Endothelial cell of umbilical vein (primary cell): Measurements from ENCODE around the gene NGEF. TPM values are rescaled to one million over a fixed set of nuclear protein-coding genes. Genes with fewer than 3 reads are reported as not detected.

Experiments used
- BruUV-seq: library from RNA; stranded (reverse); fragments of 400-500 nt; replicated peaks from 2 replicates; lab custom pipeline; 2021; lab: Mats Ljungman, UMichigan
- CTCF ChIA-PET: fragments of 300-600, 350-600 bp; sonication (Branson Sonifier 250); formaldehyde crosslinking; loops from one replicate; lab custom pipeline; 2021; ENCODE audit warnings: antibody characterized with exemption, inconsistent platforms; lab: Charles Lee
- POLR2A ChIA-PET: fragments of 300-600, 350-600 bp; sonication (Branson Sonifier 250); formaldehyde crosslinking; loops from one replicate; lab custom pipeline; 2021; ENCODE audit warnings: antibody characterized with exemption, inconsistent platforms; lab: Charles Lee
- DNase-seq: peaks from one replicate; pipeline ENCODE4 v3.0.0-alpha.2; 2011; ENCODE audit warnings: low read depth, low spot score
- FAIRE-seq: peaks from 2 replicates; lab custom pipeline; 2011; peaks lifted over from hg19 to GRCh38; lab: Jason Lieb, UNC
- H2AFZ ChIP-seq: 2 replicates; pipeline ENCODE4 v1.6.0; 2012; ENCODE audit warnings: low read depth, low read length, control low read depth, inconsistent platforms
- H3K27ac ChIP-seq: 2 replicates; pipeline ENCODE4 v1.5.1; 2011; ENCODE audit warnings: low read depth, mild to moderate bottlenecking, control low read depth, low read length, moderate library complexity; ENCODE audit not compliant: insufficient read depth
- H3K27me3 ChIP-seq, 2 experiments: 2 replicates each; pipeline versions ENCODE4 v1.6.0 to v1.6.1; 2011; ENCODE audit warnings: low read length in 2 of 2, mixed read lengths in 1 of 2; ENCODE audit not compliant: control insufficient read depth in 2 of 2, insufficient read depth in 2 of 2
- H3K36me3 ChIP-seq, 2 experiments: 2 replicates in 1 of 2; 3 replicates in 1 of 2; pipeline ENCODE4 v1.5.1; 2011; ENCODE audit warnings: low read length in 2 of 2, mild to moderate bottlenecking in 1 of 2, moderate library complexity in 1 of 2; ENCODE audit not compliant: control insufficient read depth in 2 of 2, insufficient read depth in 2 of 2; ENCODE audit errors: extremely low read depth in 1 of 2
- H3K4me1 ChIP-seq: 3 replicates; pipeline ENCODE4 v1.5.1; 2011; ENCODE audit warnings: mild to moderate bottlenecking, low read length; ENCODE audit not compliant: control insufficient read depth, insufficient read depth; ENCODE audit errors: extremely low read depth
- H3K4me2 ChIP-seq: 2 replicates; pipeline ENCODE4 v1.6.1; 2011; ENCODE audit warnings: low read length, control low read depth, mixed read lengths; ENCODE audit not compliant: insufficient read depth
- H3K4me3 ChIP-seq, 3 experiments: fragments of 200-600 bp in 1 of 3; sonication (generic), shearing (Covaris generic) in 1 of 3; replicated peaks in 1 of 3; 2 replicates each; pipeline ENCODE4 v1.5.1; 2011 to 2016; ENCODE audit warnings: control low read depth in 3 of 3, low read length in 3 of 3, mild to moderate bottlenecking in 2 of 3, inconsistent platforms in 1 of 3, low read depth in 1 of 3, moderate library complexity in 1 of 3; ENCODE audit not compliant: insufficient read depth in 1 of 3
- H3K79me2 ChIP-seq: 2 replicates; pipeline ENCODE4 v1.6.0; 2012; ENCODE audit warnings: low read length, inconsistent platforms; ENCODE audit not compliant: control insufficient read depth, insufficient read depth
- H3K9ac ChIP-seq: replicated peaks from 2 replicates; pipeline ENCODE3; 2011; ENCODE audit warnings: low read length, control low read depth; ENCODE audit not compliant: insufficient read depth; ENCODE audit errors: extremely low read depth
- H3K9me1 ChIP-seq: replicated peaks from 3 replicates; pipeline ENCODE4 v1.6.0; 2011; ENCODE audit warnings: mild to moderate bottlenecking, low read length; ENCODE audit not compliant: control insufficient read depth, insufficient read depth; ENCODE audit errors: extremely low read depth
- H3K9me3 ChIP-seq: replicated peaks from 2 replicates; pipeline ENCODE4 v1.5.1; 2012; ENCODE audit warnings: low read length, inconsistent platforms; ENCODE audit not compliant: control insufficient read depth, insufficient read depth
- H4K20me1 ChIP-seq: replicated peaks from 2 replicates; pipeline ENCODE3; 2011; ENCODE audit warnings: mild to moderate bottlenecking, low read length; ENCODE audit not compliant: control insufficient read depth, insufficient read depth; ENCODE audit errors: extremely low read depth
- CTCF ChIP-seq, 2 donors: IDR thresholded peaks; 1 replicate in 1 of 2; 2 replicates in 1 of 2; pipeline ENCODE4 v1.5.1; 2011; ENCODE audit warnings: low read length in 2 of 2, mild to moderate bottlenecking in 2 of 2, moderate library complexity in 2 of 2, control low read depth in 1 of 2, inconsistent platforms in 1 of 2, low read depth in 1 of 2; ENCODE audit not compliant: insufficient read depth in 1 of 2; ENCODE audit errors: extremely low read depth in 1 of 2
- EZH2 ChIP-seq: IDR thresholded peaks from 2 replicates; pipeline ENCODE4 v1.6.1; 2012; ENCODE audit warnings: borderline replicate concordance, low read depth, mild to moderate bottlenecking, moderate library complexity, low read length, inconsistent platforms; ENCODE audit not compliant: severe bottlenecking
- FOS ChIP-seq: IDR thresholded peaks from 2 replicates; pipeline ENCODE4 v1.6.1; 2011; ENCODE audit warnings: mild to moderate bottlenecking, low read length, moderate library complexity, borderline replicate concordance; ENCODE audit not compliant: insufficient read depth
- GATA2 ChIP-seq: IDR thresholded peaks from 2 replicates; pipeline ENCODE4 v1.7.0; 2011; ENCODE audit warnings: low read depth, mild to moderate bottlenecking, moderate library complexity, mixed read lengths, low read length; ENCODE audit not compliant: insufficient read length, insufficient read depth
- JUN ChIP-seq: IDR thresholded peaks from 2 replicates; pipeline ENCODE4 v1.6.1; 2011; ENCODE audit warnings: borderline replicate concordance, low read depth; ENCODE audit not compliant: insufficient read length, insufficient read depth
- MYC ChIP-seq: IDR thresholded peaks from one replicate; pipeline ENCODE4 v1.6.1; 2011; ENCODE audit warnings: mild to moderate bottlenecking, low read depth, low read length
- POLR2A ChIP-seq: IDR thresholded peaks from 2 replicates; pipeline ENCODE4 v1.6.1; 2012; ENCODE audit warnings: low read depth, mild to moderate bottlenecking, control low read depth, low read length
- POLR2AphosphoS5 ChIP-seq: IDR thresholded peaks from 2 replicates; pipeline ENCODE4 v1.6.1; 2012; ENCODE audit warnings: low read depth, mild to moderate bottlenecking, control low read depth, low read length, moderate library complexity; ENCODE audit not compliant: insufficient read depth
- dilution Hi-C: fragments of 300-500 bp; cut with MboI; formaldehyde crosslinking; loops from one replicate; pipeline ENCODE4 v1.15.0; 2019; ENCODE audit warnings: low sequenced_read_pairs; ENCODE audit not compliant: extremely low pct_ligation_motif_present
- intact Hi-C: fragments of 100-400 bp; cut with micrococcal nuclease; formaldehyde crosslinking; loops from one replicate; pipeline ENCODE4 v1.10.0; 2022
- polyA plus RNA-seq, 4 experiments: library from polyadenylated mRNA; depleted of rRNA in 3 of 4; stranded (reverse) in 3 of 4; unstranded in 1 of 4; fragments of >200 nt; gene quantifications; 2 replicates each; pipeline versions ENCODE4 v1.2.1 to v1.2.3, GENCODE V29; 2011 to 2012; ENCODE audit warnings: missing spikeins in 1 of 4
- total RNA-seq: library from RNA; stranded (reverse); gene quantifications from 2 replicates; pipeline ENCODE4 v1.2.3, GENCODE V29; 2021
- TF ChIP-seq, protein P1 (sequence below): IDR thresholded peaks from 2 replicates; pipeline ENCODE4 v1.6.1; 2011; ENCODE audit not compliant: insufficient read depth, insufficient read length

The NGEF gene
- total and polyA plus RNA-seq, 2 donors (not counting 3 experiments of a cell fraction or from before 2014, with no cell fraction given), result 0.22 to 0.41 TPM

GRCh38 chr2:233009661-233010060, 3.4 kb downstream of the NGEF start:
- BruUV-seq, result no TSS peak
- DNase-seq (no peak), FAIRE-seq (no peak)
- Histone ChIP-seq H3K9me3 (no peaks in the 10 kb centered on the region), H3K4me1 (no peaks in the 10 kb centered on the region), H4K20me1 (no peaks in the 10 kb centered on the region), H3K36me3 (no peaks in the 10 kb centered on the region), H3K27me3 (peaks cover 3% of the 10 kb centered on the region in 2 experiments), H3K9ac (no peak overlapping the region), H3K27ac (no peak overlapping the region), H2AFZ (no peak overlapping the region), H3K9me1 (no peaks in the 10 kb centered on the region), H3K4me3 (no peak overlapping the region), H3K79me2 (no peaks in the 10 kb centered on the region), H3K4me2 (no peak overlapping the region)
- intact Hi-C loops, result no loop called here
- TF ChIP-seq POLR2AphosphoS5 (no peak), JUN (no peak), MYC (no peak), CTCF (IDR thresholded peaks at IDR 0.05; ENCODE audit: extremely low read depth in 1 of 2, insufficient read depth in 1 of 2, low read depth in 1 of 2, low read length in 2 of 2) (no peak), POLR2A (no peak), EZH2 (no peak), GATA2 (no peak), FOS (no peak)
- TF ChIP-seq, protein P1, sequence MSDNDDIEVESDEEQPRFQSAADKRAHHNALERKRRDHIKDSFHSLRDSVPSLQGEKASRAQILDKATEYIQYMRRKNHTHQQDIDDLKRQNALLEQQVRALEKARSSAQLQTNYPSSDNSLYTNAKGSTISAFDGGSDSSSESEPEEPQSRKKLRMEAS, result no peak
- dilution Hi-C loops, result no loop called here
- CTCF ChIA-PET, result interaction anchor here (0.9 kb wide), 1 partner anchor 19 kb away, joined by 3 read pairs; no protein-coding TSS in a partner anchor
- POLR2A ChIA-PET, result no interaction called here
